ENCODE results near the gene BID. TPM values are rescaled to one million over a fixed set of nuclear protein-coding genes. Genes with fewer than 3 reads are reported as not detected.

The BID gene
- polyA plus RNA-seq, 1 donor from 2014 or later, result 88.6 TPM

DNA sequence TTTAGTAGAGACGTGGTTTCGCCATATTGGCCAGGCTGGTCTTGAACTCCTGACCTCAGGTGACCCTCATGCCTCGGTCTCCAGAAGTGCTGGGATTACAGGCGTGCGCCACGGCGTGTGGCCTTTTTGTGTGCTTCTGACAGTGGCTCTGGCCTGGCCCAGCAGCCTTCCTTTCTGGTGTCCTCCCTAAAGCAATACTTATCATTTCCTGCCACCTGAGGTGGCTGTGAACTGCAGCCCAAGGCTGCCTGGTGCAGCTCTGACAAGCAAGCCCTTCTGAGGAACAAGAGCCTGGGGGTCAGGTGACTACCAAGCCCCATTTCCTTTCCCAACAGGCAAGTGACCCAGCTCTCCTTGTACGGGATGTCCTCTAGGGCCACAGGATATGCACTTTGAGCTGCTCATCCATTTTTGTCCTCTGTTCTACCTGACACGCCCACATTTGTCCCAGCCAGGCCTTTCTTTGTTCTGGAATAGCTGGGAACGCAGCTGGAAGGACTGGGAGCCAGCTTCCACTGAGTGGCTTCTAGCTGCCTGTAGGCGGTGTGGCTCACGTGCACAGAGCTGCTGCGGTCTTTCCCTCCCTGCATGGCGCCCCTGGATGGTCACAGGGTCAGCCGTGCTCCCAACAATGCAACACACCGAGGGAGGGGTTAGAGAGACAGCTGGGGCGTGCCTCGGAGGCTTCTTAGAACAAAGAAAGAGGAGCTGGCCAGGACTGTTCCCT is 12.3 kb upstream of the BID start:
- no peaks in the 10 kb centered on the region for H3K9me3 ChIP-seq (ENCODE audit: low read length)
- no peak overlapping the region for H3K27ac ChIP-seq (ENCODE audit: low read length)
- H3F3A ChIP-seq (ENCODE audit: insufficient read depth, low read length, poor library complexity, severe bottlenecking), result no peaks in the 10 kb centered on the region
- no peaks in the 10 kb centered on the region for H3K79me2 ChIP-seq (replicated peaks; ENCODE audit: insufficient read depth, low read length)
- H4K20me1 ChIP-seq (ENCODE audit: insufficient read depth), result no peaks in the 10 kb centered on the region
- H3K36me3 ChIP-seq (ENCODE audit: insufficient read depth, low read length), result no peaks in the 10 kb centered on the region
- H3K27me3 ChIP-seq (ENCODE audit: insufficient read depth, low read depth, low read length), result no peaks in the 10 kb centered on the region
- no peaks in the 10 kb centered on the region for H3K9me2 ChIP-seq (ENCODE audit: insufficient read depth, low read length)
- no peak overlapping the region for H3K9ac ChIP-seq (ENCODE audit: low read length)
- H3K4me3 ChIP-seq (ENCODE audit: low read length), result no peak overlapping the region
- no peak overlapping the region for H3K4me2 ChIP-seq (ENCODE audit: low read length)
- no peak overlapping the region for H2AFZ ChIP-seq (ENCODE audit: low read depth, low read length)
- TF ChIP-seq SMC3 (conservative IDR thresholded peaks at IDR 0.05; ENCODE audit: poor library complexity) (no peak), RAD21 (conservative IDR thresholded peaks at IDR 0.05) (no peak), POLR2AphosphoS5 (IDR thresholded peaks at IDR 0.05) (no peak), EZH2 (IDR thresholded peaks at IDR 0.05; ENCODE audit: borderline replicate concordance, insufficient read depth, low read length, poor library complexity, severe bottlenecking) (no peak), REST (IDR thresholded peaks at IDR 0.05; ENCODE audit: borderline replicate concordance) (no peak), CTCF (IDR thresholded peaks at IDR 0.05; ENCODE audit: poor library complexity, severe bottlenecking) (no peak), MXI1 (conservative IDR thresholded peaks at IDR 0.05; ENCODE audit: poor library complexity, severe bottlenecking) (no peak), EP300 (conservative IDR thresholded peaks at IDR 0.05; ENCODE audit: poor library complexity, severe bottlenecking) (no peak), TAF1 (IDR thresholded peaks at IDR 0.05; ENCODE audit: low read depth) (no peak)

DNA sequence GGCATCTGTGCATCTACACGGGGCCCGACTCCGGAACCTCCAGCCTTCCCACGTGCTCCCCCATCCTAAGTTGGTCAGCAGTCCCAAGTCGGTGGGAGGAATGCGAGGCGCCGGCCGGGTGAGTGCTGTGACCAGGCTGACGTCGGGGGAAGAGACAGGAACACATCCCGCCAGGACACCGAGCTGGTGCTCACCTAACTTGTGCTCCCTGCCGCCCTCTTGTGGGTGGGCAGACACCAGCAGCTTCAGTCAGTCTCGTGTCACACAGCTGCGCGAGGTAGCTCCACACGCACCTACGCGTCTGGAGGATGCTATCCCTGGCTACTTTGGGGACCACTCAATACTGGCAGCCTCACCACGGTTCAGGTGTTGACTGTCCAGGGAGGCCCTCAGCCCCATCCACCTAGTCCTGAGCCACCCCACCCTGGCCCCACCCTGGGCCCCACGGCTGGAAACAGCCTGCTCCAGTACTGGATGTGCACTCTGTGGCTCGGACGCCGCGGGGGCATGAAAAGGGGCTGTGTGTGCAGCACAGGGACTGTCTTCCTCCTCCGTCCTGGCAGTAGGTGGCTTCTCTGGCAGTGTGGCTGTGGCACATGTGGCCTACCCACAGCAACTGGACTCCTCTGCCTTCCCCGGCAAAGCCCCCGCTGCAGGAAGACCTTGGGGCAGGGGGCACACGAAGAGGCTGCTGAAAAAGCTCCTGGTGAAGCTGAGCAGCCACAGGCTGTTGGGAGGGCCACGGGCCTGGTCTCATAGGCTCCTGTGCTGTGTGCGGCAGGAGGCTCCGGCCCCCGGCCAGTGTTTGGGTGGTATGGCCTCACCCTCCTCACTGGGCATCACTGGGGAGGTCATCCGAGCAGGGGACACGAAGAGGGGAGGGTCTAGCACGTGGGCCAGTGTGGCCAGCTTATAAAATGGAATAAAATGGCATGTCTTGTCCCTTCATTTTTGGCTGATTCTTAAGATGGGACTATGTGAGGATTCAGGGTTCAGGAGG is 11.2 kb upstream of the BID start:
- Histone ChIP-seq H3F3A (ENCODE audit: insufficient read depth, low read length, poor library complexity, severe bottlenecking) (no peaks in the 10 kb centered on the region), H3K27ac (ENCODE audit: low read length) (no peak overlapping the region), H3K27me3 (ENCODE audit: insufficient read depth, low read depth, low read length) (no peaks in the 10 kb centered on the region), H3K4me3 (ENCODE audit: low read length) (no peak overlapping the region), H3K36me3 (ENCODE audit: insufficient read depth, low read length) (no peaks in the 10 kb centered on the region), H4K20me1 (ENCODE audit: insufficient read depth) (no peaks in the 10 kb centered on the region), H3K9me2 (ENCODE audit: insufficient read depth, low read length) (no peaks in the 10 kb centered on the region), H2AFZ (ENCODE audit: low read depth, low read length) (no peak overlapping the region), H3K9ac (ENCODE audit: low read length) (no peak overlapping the region), H3K9me3 (ENCODE audit: low read length) (no peaks in the 10 kb centered on the region), H3K4me2 (ENCODE audit: low read length) (no peak overlapping the region), H3K79me2 (replicated peaks; ENCODE audit: insufficient read depth, low read length) (no peaks in the 10 kb centered on the region)
- TF ChIP-seq POLR2AphosphoS5 (IDR thresholded peaks at IDR 0.05) (peak; percentile 15), MXI1 (conservative IDR thresholded peaks at IDR 0.05; ENCODE audit: poor library complexity, severe bottlenecking) (no peak), EP300 (conservative IDR thresholded peaks at IDR 0.05; ENCODE audit: poor library complexity, severe bottlenecking) (no peak)

Measured in neural cell (in vitro differentiated cells).